H1 (cell line): Measurements from ENCODE around the gene RPL18. TPM values are rescaled to one million over a fixed set of nuclear protein-coding genes. Genes with fewer than 3 reads are reported as not detected.

Source experiments
- CBX8 ChIP-seq: fragments of 300-800, 300-1000 bp; sonication (generic); IDR thresholded peaks from 2 replicates; pipeline ENCODE4 v1.7.1; 2016; ENCODE audit warnings: low read depth, low read length, borderline replicate concordance
- MAX ChIP-seq: IDR thresholded peaks from 2 replicates; pipeline ENCODE4 v1.6.1; 2012; ENCODE audit warnings: inconsistent platforms
- PHF8 ChIP-seq: fragments of 200-600 bp; sonication (generic); conservative IDR thresholded peaks from 2 replicates; pipeline ENCODE4 v1.7.1; 2012; ENCODE audit warnings: low read depth, mild to moderate bottlenecking, inconsistent platforms, low read length, moderate library complexity
- POLR2AphosphoS5 ChIP-seq: IDR thresholded peaks from 2 replicates; pipeline ENCODE4 v1.6.1; 2011; ENCODE audit warnings: low read depth, low read length
- SP1 ChIP-seq: IDR thresholded peaks from 2 replicates; pipeline ENCODE4 v1.6.1; 2011; ENCODE audit warnings: low read depth, low read length
- TBP ChIP-seq: IDR thresholded peaks from 2 replicates; pipeline ENCODE4 v1.6.1; 2011; ENCODE audit warnings: low read depth, low read length, improper control_type of control experiment
- TCF12 ChIP-seq: IDR thresholded peaks from 2 replicates; pipeline ENCODE4 v1.6.1; 2011; ENCODE audit warnings: low read depth, mild to moderate bottlenecking, low read length
- polyA plus RNA-seq, 7 experiments: library from polyadenylated mRNA; depleted of rRNA in 3 of 7; stranded (reverse) in 5 of 7; unstranded in 2 of 7; fragments of >200 nt in 5 of 7; fragments of 200-250 nt in 2 of 7; gene quantifications; 1 replicate in 5 of 7; 2 replicates in 1 of 7; 4 replicates in 1 of 7; pipeline versions ENCODE4 v1.2.1 to v1.2.3, GENCODE V29; 2011 to 2013; ENCODE audit warnings: missing spikeins in 2 of 7, mixed read lengths in 2 of 7
- total RNA-seq: library from RNA; stranded (reverse); fragmentation: NEBNext Ultra II Directional; extraction: Animal tissue kit (Norgen Biotek cat#: 25700); gene quantifications from 2 replicates; pipeline ENCODE4 v1.2.1, GENCODE V29; 2021

Gene RPL18
- total and polyA plus RNA-seq, 2 of the 8 experiments (the other 6 are each of a cell fraction or from before 2014, with no cell fraction given): 1,669 to 2,789 TPM

DNA sequence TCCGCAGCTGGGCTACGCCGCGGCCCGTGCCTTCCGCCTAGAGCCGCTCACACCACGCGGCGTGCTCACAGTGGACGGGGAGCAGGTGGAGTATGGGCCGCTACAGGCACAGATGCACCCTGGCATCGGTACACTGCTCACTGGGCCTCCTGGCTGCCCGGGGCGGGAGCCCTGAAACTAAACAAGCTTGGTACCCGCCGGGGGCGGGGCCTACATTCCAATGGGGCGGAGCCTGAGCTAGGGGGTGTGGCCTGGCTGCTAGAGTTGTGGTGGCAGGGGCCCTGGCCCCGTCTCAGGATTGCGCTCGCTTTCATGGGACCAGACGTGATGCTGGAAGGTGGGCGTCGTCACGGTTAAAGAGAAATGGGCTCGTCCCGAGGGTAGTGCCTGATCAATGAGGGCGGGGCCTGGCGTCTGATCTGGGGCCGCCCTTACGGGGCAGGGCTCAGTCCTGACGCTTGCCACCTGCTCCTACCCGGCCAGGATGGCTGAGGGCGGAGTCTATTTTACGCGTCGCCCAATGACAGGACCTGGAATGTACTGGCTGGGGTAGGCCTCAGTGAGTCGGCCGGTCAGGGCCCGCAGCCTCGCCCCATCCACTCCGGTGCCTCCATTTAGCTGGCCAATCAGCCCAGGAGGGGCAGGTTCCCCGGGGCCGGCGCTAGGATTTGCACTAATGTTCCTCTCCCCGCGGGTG lies 10.8 kb upstream of the RPL18 start (continued):
- TF ChIP-seq SP1 (peak; percentile 26; the same call in 1 of the 2 replicates), PHF8 (no peak), TCF12 (0 out of 2 replicates have a peak, but pooled peaks have one; percentile 43), POLR2AphosphoS5 (peak; percentile 74), MAX (peak; percentile 25; the same call in 1 of the 2 replicates), CBX8 (no peak), TBP (peak; percentile 10; the same call in 1 of the 2 replicates)
- TF ChIP-seq, all 59 proteins: peak for 14
